OCI-LY1 (cell line): Measurements from ENCODE around the gene KRTAP5-10.

Experiments
- H2AFZ ChIP-seq: fragments of 200-600 bp; sonication (generic), shearing (Covaris generic); 2 replicates; pipeline ENCODE4 v1.6.0; 2014; ENCODE audit warnings: antibody characterized with exemption, mild to moderate bottlenecking, low read length
- H3F3A ChIP-seq: fragments of 200-600 bp; sonication (generic), shearing (Covaris generic); 2 replicates; pipeline ENCODE4 v1.6.0; 2014; ENCODE audit warnings: mild to moderate bottlenecking, antibody characterized with exemption, low read length, moderate library complexity; ENCODE audit not compliant: insufficient read depth
- H3K27ac ChIP-seq: fragments of 200-600 bp; sonication (generic); 2 replicates; pipeline ENCODE4 v1.5.1; 2014; ENCODE audit warnings: low read length, mixed run types, mild to moderate bottlenecking, low read depth; ENCODE audit not compliant: poor library complexity, severe bottlenecking
- H3K27me3 ChIP-seq: fragments of 200-600 bp; sonication (generic); 2 replicates; pipeline ENCODE4 v1.6.0; 2014; ENCODE audit warnings: antibody characterized with exemption, mild to moderate bottlenecking, low read length, moderate library complexity; ENCODE audit not compliant: insufficient read depth
- H3K36me3 ChIP-seq: fragments of 200-600 bp; sonication (generic); 2 replicates; pipeline ENCODE4 v1.6.1; 2014; ENCODE audit warnings: mild to moderate bottlenecking, antibody characterized with exemption, low read length, moderate library complexity, mixed read lengths; ENCODE audit not compliant: insufficient read depth
- H3K4me1 ChIP-seq: fragments of 200-600 bp; sonication (generic); 2 replicates; pipeline ENCODE4 v1.5.1; 2014; ENCODE audit warnings: mild to moderate bottlenecking, low read length, moderate library complexity; ENCODE audit not compliant: insufficient read depth, severe bottlenecking
- H3K4me2 ChIP-seq: fragments of 200-600 bp; sonication (generic), shearing (Covaris generic); 2 replicates; pipeline ENCODE4 v1.6.1; 2014; ENCODE audit warnings: low read length
- H3K4me3 ChIP-seq: fragments of 200-600 bp; sonication (generic); 2 replicates; pipeline ENCODE4 v1.5.1; 2014; ENCODE audit warnings: low read length, low read depth, mild to moderate bottlenecking, mixed read lengths; ENCODE audit not compliant: poor library complexity, severe bottlenecking
- H3K79me2 ChIP-seq: fragments of 200-600 bp; shearing (Covaris generic); 2 replicates; pipeline ENCODE4 v1.6.1; 2016; ENCODE audit warnings: mixed run types, low read length, mixed read lengths; ENCODE audit not compliant: insufficient read depth
- H3K9ac ChIP-seq: fragments of 200-600 bp; sonication (generic), shearing (Covaris generic); 2 replicates; pipeline ENCODE4 v1.6.1; 2014; ENCODE audit warnings: mild to moderate bottlenecking, low read length, mixed read lengths
- H3K9me2 ChIP-seq: fragments of 200-600 bp; sonication (generic), shearing (Covaris generic); 2 replicates; pipeline ENCODE4 v1.6.1; 2014; ENCODE audit warnings: low read depth, mild to moderate bottlenecking, low read length, mixed read lengths
- H3K9me3 ChIP-seq: fragments of 200-600 bp; shearing (Covaris generic); 2 replicates; pipeline ENCODE4 v1.6.1; 2014; ENCODE audit warnings: low read length, mixed read lengths
- H4K20me1 ChIP-seq: fragments of 200-600 bp; sonication (generic), shearing (Covaris generic); 2 replicates; pipeline ENCODE4 v1.6.0; 2016; ENCODE audit warnings: mild to moderate bottlenecking, low read length; ENCODE audit not compliant: insufficient read depth
- CTCF ChIP-seq: fragments of 200-600 bp; sonication (generic), shearing (Covaris generic); IDR thresholded peaks from 2 replicates; pipeline ENCODE4 v1.5.1; 2017; ENCODE audit warnings: mild to moderate bottlenecking, antibody characterized with exemption, low read length, moderate library complexity, mixed read lengths
- EZH2 ChIP-seq: fragments of 200-600 bp; sonication (generic), shearing (Covaris generic); IDR thresholded peaks from 2 replicates; pipeline ENCODE4 v1.8.0; 2017; ENCODE audit warnings: borderline replicate concordance, mixed run types, mild to moderate bottlenecking, antibody characterized with exemption, low read length, moderate library complexity, mixed read lengths

The KRTAP5-10 gene

GRCh38 chr11:71551711-71552110 is 13.7 kb upstream of the KRTAP5-10 start:
- H3K9me2 ChIP-seq: no peaks in the 10 kb centered on the region
- no peak overlapping the region for H3K4me2 ChIP-seq
- H3K36me3 ChIP-seq: no peaks in the 10 kb centered on the region
- no peaks in the 10 kb centered on the region for H3F3A ChIP-seq
- H3K4me1 ChIP-seq: no peaks in the 10 kb centered on the region
- H2AFZ ChIP-seq: no peak overlapping the region
- no peak overlapping the region for H3K4me3 ChIP-seq
- no peak overlapping the region for H3K27ac ChIP-seq
- no peaks in the 10 kb centered on the region for H4K20me1 ChIP-seq
- H3K79me2 ChIP-seq: no peaks in the 10 kb centered on the region
- H3K9me3 ChIP-seq: no peaks in the 10 kb centered on the region
- TF ChIP-seq EZH2 (no peak), CTCF (no peak)
- no peak overlapping the region for H3K9ac ChIP-seq
- no peaks in the 10 kb centered on the region; the same call in 1 of the 2 replicates for H3K27me3 ChIP-seq

GRCh38 chr11:71554996-71555395 is 10.4 kb upstream of the KRTAP5-10 start:
- no peak overlapping the region for H2AFZ ChIP-seq
- H3F3A ChIP-seq: no peaks in the 10 kb centered on the region
- H3K9me3 ChIP-seq: no peaks in the 10 kb centered on the region
- H3K79me2 ChIP-seq: no peaks in the 10 kb centered on the region
- H4K20me1 ChIP-seq: no peaks in the 10 kb centered on the region
- no peak overlapping the region for H3K4me3 ChIP-seq
- no peaks in the 10 kb centered on the region for H3K9me2 ChIP-seq
- no peak overlapping the region for H3K27ac ChIP-seq
- no peaks in the 10 kb centered on the region; the same call in 1 of the 2 replicates for H3K27me3 ChIP-seq
- TF ChIP-seq CTCF: no peak
- no peak for TF ChIP-seq EZH2
- no peaks in the 10 kb centered on the region for H3K36me3 ChIP-seq
- H3K4me2 ChIP-seq: no peak overlapping the region
- no peak overlapping the region for H3K9ac ChIP-seq
- H3K4me1 ChIP-seq: no peaks in the 10 kb centered on the region

- Histone ChIP-seq H3K79me2 (no peaks in the 10 kb centered on the region), H4K20me1 (no peaks in the 10 kb centered on the region), H3K27me3 (no peaks in the 10 kb centered on the region), H3K9me2 (no peaks in the 10 kb centered on the region), H3K4me3 (no peak overlapping the region), H3F3A (no peaks in the 10 kb centered on the region), H3K9ac (no peak overlapping the region), H3K4me2 (no peak overlapping the region), H3K9me3 (no peaks in the 10 kb centered on the region), H2AFZ (no peak overlapping the region), H3K36me3 (no peaks in the 10 kb centered on the region), H3K4me1 (no peaks in the 10 kb centered on the region), H3K27ac (no peak overlapping the region)
- TF ChIP-seq CTCF: no peak
- no peak for TF ChIP-seq EZH2
Observed at GRCh38 chr11:71555508-71555907, 9.9 kb upstream of the KRTAP5-10 start.
